HepG2 (cell line): ENCODE data around the gene HNRNPH2. TPM values are rescaled to one million over a fixed set of nuclear protein-coding genes. Genes with fewer than 3 reads are reported as not detected.
A peak's percentile ranks its signal among the peaks of the same experiment; 100 is the strongest.

ENCODE experiments used
- ATRX ChIP-seq: sonication (generic); formaldehyde crosslinking; IDR thresholded peaks from 2 replicates; pipeline ENCODE4 v1.4.0; 2020; ENCODE audit warnings: missing genetic modification reagents, borderline replicate concordance
- CBFB ChIP-seq: sonication (generic); formaldehyde crosslinking; IDR thresholded peaks from 2 replicates; pipeline ENCODE4 v1.4.0; 2020; ENCODE audit warnings: missing genetic modification reagents
- CEBPZ ChIP-seq: IDR thresholded peaks from 2 replicates; pipeline ENCODE4 v1.6.1; 2012; ENCODE audit warnings: low read length, improper control_type of control experiment
- EHMT2 ChIP-seq: fragments of 200-600 bp; sonication (generic); IDR thresholded peaks from 2 replicates; pipeline ENCODE4 v1.7.0; 2017; ENCODE audit warnings: antibody characterized with exemption, low read depth, low read length, borderline replicate concordance
- ISX ChIP-seq: sonication (generic); formaldehyde crosslinking; conservative IDR thresholded peaks from 2 replicates; pipeline ENCODE4 v1.5.0; 2020; ENCODE audit warnings: missing genetic modification reagents
- MED13 ChIP-seq: sonication (generic); formaldehyde crosslinking; IDR thresholded peaks from 2 replicates; pipeline ENCODE4 v1.5.0; 2020; ENCODE audit warnings: missing genetic modification reagents
- NCOA2 ChIP-seq: sonication (generic); formaldehyde crosslinking; IDR thresholded peaks from 2 replicates; pipeline ENCODE4 v1.8.0; 2022; ENCODE audit warnings: inconsistent platforms
- PAX8 ChIP-seq: sonication (generic); formaldehyde crosslinking; IDR thresholded peaks from 2 replicates; pipeline ENCODE4 v1.8.0; 2022; ENCODE audit warnings: mild to moderate bottlenecking, missing genetic modification reagents, borderline replicate concordance
- SMC3 ChIP-seq: IDR thresholded peaks from 2 replicates; pipeline ENCODE4 v1.6.1; 2011; ENCODE audit warnings: low read length, improper control_type of control experiment
- SNAPC5 ChIP-seq: sonication (generic); formaldehyde crosslinking; IDR thresholded peaks from 2 replicates; pipeline ENCODE4 v1.8.1; 2023; ENCODE audit warnings: mild to moderate bottlenecking, missing genetic modification reagents, borderline replicate concordance
- SP2 ChIP-seq: sonication (generic); formaldehyde crosslinking; IDR thresholded peaks from 2 replicates; pipeline ENCODE4 v1.5.1; 2020; ENCODE audit warnings: mild to moderate bottlenecking, missing genetic modification reagents
- TOE1 ChIP-seq: sonication (generic); formaldehyde crosslinking; IDR thresholded peaks from 2 replicates; pipeline ENCODE4 v1.4.0; 2020; ENCODE audit warnings: mild to moderate bottlenecking, missing genetic modification reagents
- ZNF180 ChIP-seq: sonication (generic); formaldehyde crosslinking; IDR thresholded peaks from 2 replicates; pipeline ENCODE4 v1.4.0; 2020; ENCODE audit warnings: low read depth, missing genetic modification reagents, borderline replicate concordance
- ZNF335 ChIP-seq: sonication (generic); formaldehyde crosslinking; IDR thresholded peaks from 2 replicates; pipeline ENCODE4 v1.4.0; 2020; ENCODE audit warnings: missing genetic modification reagents
- ZNF563 ChIP-seq: sonication (generic); formaldehyde crosslinking; IDR thresholded peaks from 2 replicates; pipeline ENCODE4 v1.8.0; 2022; ENCODE audit warnings: mild to moderate bottlenecking, moderate library complexity, missing genetic modification reagents
- ZNF629 ChIP-seq: sonication (generic); formaldehyde crosslinking; conservative IDR thresholded peaks from 2 replicates; pipeline ENCODE4 v1.5.0; 2020; ENCODE audit warnings: missing genetic modification reagents
- ZNF691 ChIP-seq: sonication (generic); formaldehyde crosslinking; IDR thresholded peaks from 2 replicates; pipeline ENCODE4 v1.4.0; 2020; ENCODE audit warnings: missing genetic modification reagents, low read depth, mild to moderate bottlenecking, borderline replicate concordance
- ZNF782 ChIP-seq: sonication (generic); formaldehyde crosslinking; IDR thresholded peaks from 2 replicates; pipeline ENCODE4 v1.4.0; 2020; ENCODE audit warnings: missing genetic modification reagents, mild to moderate bottlenecking, borderline replicate concordance
- ZSCAN12 ChIP-seq: sonication (generic); formaldehyde crosslinking; IDR thresholded peaks from 2 replicates; pipeline ENCODE4 v1.9.0; 2021; ENCODE audit warnings: mild to moderate bottlenecking, missing genetic modification reagents
- polyA plus RNA-seq, 8 experiments: library from polyadenylated mRNA; depleted of rRNA in 3 of 8; stranded (reverse) in 7 of 8; unstranded in 1 of 8; fragments of >200 nt; fragmentation: Illumina TruSeq in 4 of 8; extraction: Trizol in 4 of 8; gene quantifications; 2 replicates each; pipeline versions ENCODE4 v1.2.1 to v1.2.3, GENCODE V29; 2011 to 2016; ENCODE audit warnings: low read depth in 4 of 8, missing spikeins in 1 of 8, mixed read lengths in 1 of 8; ENCODE audit not compliant: insufficient read depth in 1 of 8
- total RNA-seq, 5 experiments: library from RNA; depleted of rRNA; stranded (reverse); fragments of >200 nt; fragmentation: Illumina TruSeq; extraction: Trizol; gene quantifications; 2 replicates each; pipeline ENCODE4 v1.2.3, GENCODE V29; 2016; ENCODE audit warnings: low read depth in 1 of 5
- TF ChIP-seq, protein P1 (sequence below): sonication (generic); formaldehyde crosslinking; IDR thresholded peaks from 2 replicates; pipeline ENCODE4 v1.5.0; 2020; ENCODE audit warnings: missing genetic modification reagents
- TF ChIP-seq, protein P2 (sequence below): sonication (generic); formaldehyde crosslinking; IDR thresholded peaks from 2 replicates; pipeline ENCODE4 v1.5.0; 2020; ENCODE audit warnings: mild to moderate bottlenecking, missing genetic modification reagents
- TF ChIP-seq, protein P3 (sequence below): sonication (generic); formaldehyde crosslinking; IDR thresholded peaks from 2 replicates; pipeline ENCODE4 v1.9.0; 2022; ENCODE audit warnings: low read depth, missing genetic modification reagents

Gene HNRNPH2
- total and polyA plus RNA-seq, 2 of the 13 experiments (the other 11 are each of a cell fraction or from before 2014, with no cell fraction given): 23.8 to 56.9 TPM

DNA sequence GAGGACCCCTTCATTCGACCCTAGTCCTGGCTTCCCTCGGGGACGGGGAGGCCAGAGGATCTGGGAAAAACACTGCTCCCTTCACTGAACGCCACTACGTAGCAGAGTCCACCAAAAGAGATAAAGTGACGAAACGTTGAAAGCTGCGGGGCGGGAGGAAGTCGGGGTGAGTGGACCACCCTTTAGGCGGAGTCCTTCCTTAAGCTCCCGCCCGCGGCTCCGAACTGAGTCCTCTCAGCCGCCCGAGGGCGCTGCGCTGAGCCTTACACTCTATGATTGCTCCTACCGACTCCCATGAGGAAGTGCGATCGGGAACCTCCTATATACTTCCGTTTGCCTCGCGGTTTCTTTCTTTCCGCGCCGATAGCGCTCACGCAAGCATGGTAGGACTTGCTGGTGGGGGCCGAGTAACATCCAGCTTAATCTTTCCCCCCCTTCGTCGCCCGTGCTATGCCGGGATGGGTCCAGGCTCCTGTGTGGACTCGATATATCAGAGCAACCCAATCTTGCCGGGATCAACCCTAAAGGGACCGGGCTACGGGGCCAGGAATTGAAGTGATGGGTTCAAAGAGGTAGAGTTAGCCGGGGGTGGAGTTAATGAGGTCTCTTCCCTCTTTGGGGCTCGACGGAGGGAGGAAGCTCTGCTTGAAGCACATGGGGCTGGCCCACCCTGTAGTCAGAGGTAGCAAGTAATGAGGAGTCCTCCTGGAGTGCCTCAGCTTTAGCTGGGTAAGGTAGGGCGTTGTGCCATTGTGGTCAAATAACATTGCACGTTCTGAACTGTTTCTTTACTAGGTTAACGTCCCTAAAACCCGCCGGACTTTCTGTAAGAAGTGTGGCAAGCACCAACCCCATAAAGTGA, 17.1 kb upstream of the HNRNPH2 start, which contains the start of gene RPL36A (continued):
- TF ChIP-seq, protein P1, sequence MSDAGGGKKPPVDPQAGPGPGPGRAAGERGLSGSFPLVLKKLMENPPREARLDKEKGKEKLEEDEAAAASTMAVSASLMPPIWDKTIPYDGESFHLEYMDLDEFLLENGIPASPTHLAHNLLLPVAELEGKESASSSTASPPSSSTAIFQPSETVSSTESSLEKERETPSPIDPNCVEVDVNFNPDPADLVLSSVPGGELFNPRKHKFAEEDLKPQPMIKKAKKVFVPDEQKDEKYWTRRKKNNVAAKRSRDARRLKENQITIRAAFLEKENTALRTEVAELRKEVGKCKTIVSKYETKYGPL (CRISPR knock-in tag): no peak
- no peak for TF ChIP-seq ZNF691 (CRISPR knock-in tag)
- TF ChIP-seq CBFB (CRISPR knock-in tag): no peak
- no peak for TF ChIP-seq SMC3
- no peak for TF ChIP-seq ZNF629
- no peak for TF ChIP-seq ISX
- no peak for TF ChIP-seq ZNF782 (CRISPR knock-in tag)
- TF ChIP-seq NCOA2 (CRISPR knock-in tag): peak; percentile 11; the same call in 1 of the 2 replicates
- 0 out of 2 replicates have a peak, but pooled peaks have one; percentile 18 for TF ChIP-seq ZNF335 (CRISPR knock-in tag)
- no peak for TF ChIP-seq ZSCAN12 (CRISPR knock-in tag)
- no peak for TF ChIP-seq SP2 (CRISPR knock-in tag)
- no peak for TF ChIP-seq ZNF563 (CRISPR knock-in tag)
- TF ChIP-seq, protein P2, sequence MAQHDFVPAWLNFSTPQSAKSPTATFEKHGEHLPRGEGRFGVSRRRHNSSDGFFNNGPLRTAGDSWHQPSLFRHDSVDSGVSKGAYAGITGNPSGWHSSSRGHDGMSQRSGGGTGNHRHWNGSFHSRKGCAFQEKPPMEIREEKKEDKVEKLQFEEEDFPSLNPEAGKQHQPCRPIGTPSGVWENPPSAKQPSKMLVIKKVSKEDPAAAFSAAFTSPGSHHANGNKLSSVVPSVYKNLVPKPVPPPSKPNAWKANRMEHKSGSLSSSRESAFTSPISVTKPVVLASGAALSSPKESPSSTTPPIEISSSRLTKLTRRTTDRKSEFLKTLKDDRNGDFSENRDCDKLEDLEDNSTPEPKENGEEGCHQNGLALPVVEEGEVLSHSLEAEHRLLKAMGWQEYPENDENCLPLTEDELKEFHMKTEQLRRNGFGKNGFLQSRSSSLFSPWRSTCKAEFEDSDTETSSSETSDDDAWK (CRISPR knock-in tag): no peak
- no peak for TF ChIP-seq CEBPZ
- TF ChIP-seq TOE1 (CRISPR knock-in tag): no peak
- TF ChIP-seq, protein P3, sequence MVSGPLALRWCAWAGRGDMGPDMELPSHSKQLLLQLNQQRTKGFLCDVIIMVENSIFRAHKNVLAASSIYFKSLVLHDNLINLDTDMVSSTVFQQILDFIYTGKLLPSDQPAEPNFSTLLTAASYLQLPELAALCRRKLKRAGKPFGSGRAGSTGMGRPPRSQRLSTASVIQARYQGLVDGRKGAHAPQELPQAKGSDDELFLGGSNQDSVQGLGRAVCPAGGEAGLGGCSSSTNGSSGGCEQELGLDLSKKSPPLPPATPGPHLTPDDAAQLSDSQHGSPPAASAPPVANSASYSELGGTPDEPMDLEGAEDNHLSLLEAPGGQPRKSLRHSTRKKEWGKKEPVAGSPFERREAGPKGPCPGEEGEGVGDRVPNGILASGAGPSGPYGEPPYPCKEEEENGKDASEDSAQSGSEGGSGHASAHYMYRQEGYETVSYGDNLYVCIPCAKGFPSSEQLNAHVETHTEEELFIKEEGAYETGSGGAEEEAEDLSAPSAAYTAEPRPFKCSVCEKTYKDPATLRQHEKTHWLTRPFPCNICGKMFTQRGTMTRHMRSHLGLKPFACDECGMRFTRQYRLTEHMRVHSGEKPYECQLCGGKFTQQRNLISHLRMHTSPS: no peak
- no peak for TF ChIP-seq EHMT2
- TF ChIP-seq ZNF180 (CRISPR knock-in tag): no peak
- TF ChIP-seq PAX8: no peak
- no peak for TF ChIP-seq ATRX (CRISPR knock-in tag)
- no peak for TF ChIP-seq MED13 (CRISPR knock-in tag)
- TF ChIP-seq SNAPC5 (CRISPR knock-in tag): no peak
